GM12878 (cell line): ENCODE results near the gene HOXA2. TPM values are rescaled to one million over a fixed set of nuclear protein-coding genes. Genes with fewer than 3 reads are reported as not detected.
A peak's percentile ranks its signal among the peaks of the same experiment; 100 is the strongest.

ENCODE experiments used
- ASH2L ChIP-seq: fragments of 300-600, 200-600 bp; sonication (generic); IDR thresholded peaks from 2 replicates; pipeline ENCODE4 v1.6.1; 2017; ENCODE audit warnings: low read depth, mild to moderate bottlenecking, borderline replicate concordance
- ATF7 ChIP-seq: fragments of 450-650 bp; IDR thresholded peaks from 2 replicates; pipeline ENCODE4 v1.6.1; 2016; ENCODE audit warnings: low read depth, mild to moderate bottlenecking
- BRCA1 ChIP-seq: IDR thresholded peaks from 2 replicates; pipeline ENCODE4 v1.6.1; 2011; ENCODE audit warnings: low read depth, low read length, improper control_type of control experiment
- CHD4 ChIP-seq: fragments of 200-600 bp; sonication (generic); IDR thresholded peaks from 2 replicates; pipeline ENCODE4 v1.6.1; 2016; ENCODE audit warnings: mild to moderate bottlenecking
- FOS ChIP-seq: IDR thresholded peaks from 3 replicates; pipeline ENCODE4 v1.6.1; 2011; ENCODE audit warnings: borderline replicate concordance; ENCODE audit not compliant: insufficient read length; ENCODE audit errors: extremely low read depth
- NFXL1 ChIP-seq: fragments of 450-650 bp; IDR thresholded peaks from 2 replicates; pipeline ENCODE4 v1.6.1; 2017; ENCODE audit warnings: antibody characterized with exemption, mild to moderate bottlenecking, borderline replicate concordance
- NR2C2 ChIP-seq: IDR thresholded peaks from 2 replicates; pipeline ENCODE4 v1.6.1; 2011; ENCODE audit warnings: borderline replicate concordance, low read depth; ENCODE audit not compliant: control insufficient read depth, insufficient read length
- NR2F1 ChIP-seq: fragments of 450-650 bp; conservative IDR thresholded peaks from 2 replicates; pipeline ENCODE4 v1.6.1; 2017; ENCODE audit warnings: mild to moderate bottlenecking
- PML ChIP-seq: IDR thresholded peaks from 2 replicates; pipeline ENCODE4 v1.6.1; 2012; ENCODE audit warnings: low read length, inconsistent platforms
- RAD21 ChIP-seq: IDR thresholded peaks from 2 replicates; pipeline ENCODE4 v1.6.1; 2011; ENCODE audit warnings: mild to moderate bottlenecking, low read depth, low read length, moderate library complexity; ENCODE audit not compliant: insufficient read depth
- RCOR1 ChIP-seq: conservative IDR thresholded peaks from 2 replicates; pipeline ENCODE4 v1.6.1; 2012; ENCODE audit warnings: low read depth, low read length, improper control_type of control experiment
- SMC3 ChIP-seq: IDR thresholded peaks from 2 replicates; pipeline ENCODE4 v1.6.1; 2011; ENCODE audit warnings: low read length, improper control_type of control experiment, borderline replicate concordance
- SP1 ChIP-seq: IDR thresholded peaks from one replicate; pipeline ENCODE4 v1.6.1; 2011; ENCODE audit warnings: low read depth, low read length
- SRF ChIP-seq, 2 experiments: IDR thresholded peaks; 2 replicates each; pipeline ENCODE4 v1.6.1; 2011; ENCODE audit warnings: low read depth in 2 of 2, low read length in 2 of 2, mild to moderate bottlenecking in 1 of 2, moderate library complexity in 1 of 2
- TAF1 ChIP-seq: IDR thresholded peaks from 2 replicates; pipeline ENCODE4 v1.6.1; 2011; ENCODE audit warnings: mild to moderate bottlenecking, low read depth, low read length, borderline replicate concordance
- YBX1 ChIP-seq: fragments of 450-650 bp; IDR thresholded peaks from 2 replicates; pipeline ENCODE4 v1.6.1; 2016; ENCODE audit warnings: antibody characterized with exemption
- polyA plus RNA-seq, 11 experiments: library from polyadenylated mRNA; depleted of rRNA in 4 of 11; unstranded in 6 of 11; stranded (reverse) in 5 of 11; fragments of >200 nt; fragmentation: Nextera tagmentation in 4 of 11; fragmentation: Illumina TruSeq in 1 of 11; extraction: Ambion mirVana in 4 of 11; extraction: Trizol in 1 of 11; gene quantifications; 1 replicate in 1 of 11; 2 replicates in 10 of 11; pipeline versions ENCODE4 v1.2.1 to v1.2.3, GENCODE V29; 2011 to 2016; ENCODE audit warnings: inconsistent platforms in 2 of 11, missing spikeins in 2 of 11, low read depth in 1 of 11
- total RNA-seq, 4 experiments: library from RNA; depleted of rRNA in 3 of 4; stranded (reverse); fragments of >200 nt in 3 of 4; fragmentation: Illumina TruSeq in 1 of 4; extraction: Trizol in 1 of 4; gene quantifications; 2 replicates each; pipeline versions ENCODE4 v1.2.1 to v1.2.3, GENCODE V29; 2013 to 2021
- TF ChIP-seq, protein P1 (sequence below): fragments of 450-650 bp; IDR thresholded peaks from 2 replicates; pipeline ENCODE4 v1.6.1; 2018; ENCODE audit warnings: mild to moderate bottlenecking, low read depth, moderate library complexity; ENCODE audit not compliant: partially characterized antibody
- TF ChIP-seq, protein P2 (sequence below): fragments of 450-650 bp; formaldehyde crosslinking; IDR thresholded peaks from 2 replicates; pipeline ENCODE4 v1.4.0; 2020; ENCODE audit warnings: mild to moderate bottlenecking, moderate library complexity
- TF ChIP-seq, protein P3 (sequence below): IDR thresholded peaks from 2 replicates; pipeline ENCODE4 v1.6.1; 2012; ENCODE audit warnings: mild to moderate bottlenecking, low read depth, low read length

Gene HOXA2
- total and polyA plus RNA-seq, 10 of the 15 experiments (the other 5 are each of a cell fraction or from before 2014, with no cell fraction given) = not detected

DNA sequence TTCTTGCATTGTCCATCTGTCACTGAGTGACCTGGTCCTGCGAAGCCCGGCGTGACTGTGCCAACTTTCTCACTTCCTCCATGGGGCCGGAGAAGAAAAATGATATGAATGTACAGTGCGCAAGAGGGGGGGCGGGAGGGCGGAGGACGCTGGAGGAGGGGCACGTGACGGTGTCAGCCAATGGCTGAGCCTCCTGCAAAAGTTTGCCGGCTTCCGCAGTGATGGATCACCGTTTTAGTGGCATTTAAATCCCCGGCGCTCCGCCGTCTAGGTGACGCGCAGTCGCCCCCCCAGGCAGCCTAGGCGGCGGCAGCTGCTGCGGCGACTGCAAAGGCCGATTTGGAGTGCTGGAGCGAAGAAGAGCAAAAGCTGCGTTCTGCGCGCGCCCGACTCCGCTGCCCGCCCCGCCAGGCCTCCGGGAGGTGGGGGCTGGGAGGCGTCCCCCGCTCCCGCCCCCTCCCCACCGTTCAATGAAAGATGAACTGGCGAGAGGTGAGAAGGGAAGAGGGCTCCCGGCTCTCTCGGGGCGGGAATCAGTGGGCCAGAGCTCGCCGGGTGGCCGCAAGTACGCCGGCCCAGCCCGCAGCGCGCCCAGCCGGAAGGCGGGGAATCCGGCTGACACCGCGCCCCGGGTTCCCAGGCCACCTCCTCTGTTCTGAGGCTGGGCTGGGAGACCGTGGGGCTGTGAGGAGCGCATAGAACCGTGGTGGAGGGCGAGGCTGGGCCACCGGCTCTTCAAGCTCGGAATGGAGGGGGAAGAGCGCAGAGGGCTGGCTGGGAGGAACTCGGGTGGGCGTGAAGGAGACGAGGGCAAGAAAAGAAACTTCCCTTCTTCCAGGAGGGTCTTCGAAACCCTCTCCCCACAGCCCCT is 6.4 kb downstream of the HOXA2 start, which contains the start of gene HOXA1 (continued):
- TF ChIP-seq, protein P1, sequence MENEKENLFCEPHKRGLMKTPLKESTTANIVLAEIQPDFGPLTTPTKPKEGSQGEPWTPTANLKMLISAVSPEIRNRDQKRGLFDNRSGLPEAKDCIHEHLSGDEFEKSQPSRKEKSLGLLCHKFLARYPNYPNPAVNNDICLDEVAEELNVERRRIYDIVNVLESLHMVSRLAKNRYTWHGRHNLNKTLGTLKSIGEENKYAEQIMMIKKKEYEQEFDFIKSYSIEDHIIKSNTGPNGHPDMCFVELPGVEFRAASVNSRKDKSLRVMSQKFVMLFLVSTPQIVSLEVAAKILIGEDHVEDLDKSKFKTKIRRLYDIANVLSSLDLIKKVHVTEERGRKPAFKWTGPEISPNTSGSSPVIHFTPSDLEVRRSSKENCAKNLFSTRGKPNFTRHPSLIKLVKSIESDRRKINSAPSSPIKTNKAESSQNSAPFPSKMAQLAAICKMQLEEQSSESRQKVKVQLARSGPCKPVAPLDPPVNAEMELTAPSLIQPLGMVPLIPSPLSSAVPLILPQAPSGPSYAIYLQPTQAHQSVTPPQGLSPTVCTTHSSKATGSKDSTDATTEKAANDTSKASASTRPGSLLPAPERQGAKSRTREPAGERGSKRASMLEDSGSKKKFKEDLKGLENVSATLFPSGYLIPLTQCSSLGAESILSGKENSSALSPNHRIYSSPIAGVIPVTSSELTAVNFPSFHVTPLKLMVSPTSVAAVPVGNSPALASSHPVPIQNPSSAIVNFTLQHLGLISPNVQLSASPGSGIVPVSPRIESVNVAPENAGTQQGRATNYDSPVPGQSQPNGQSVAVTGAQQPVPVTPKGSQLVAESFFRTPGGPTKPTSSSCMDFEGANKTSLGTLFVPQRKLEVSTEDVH = no peak
- no peak for TF ChIP-seq SMC3
- no peak for TF ChIP-seq TAF1
- TF ChIP-seq, protein P2, sequence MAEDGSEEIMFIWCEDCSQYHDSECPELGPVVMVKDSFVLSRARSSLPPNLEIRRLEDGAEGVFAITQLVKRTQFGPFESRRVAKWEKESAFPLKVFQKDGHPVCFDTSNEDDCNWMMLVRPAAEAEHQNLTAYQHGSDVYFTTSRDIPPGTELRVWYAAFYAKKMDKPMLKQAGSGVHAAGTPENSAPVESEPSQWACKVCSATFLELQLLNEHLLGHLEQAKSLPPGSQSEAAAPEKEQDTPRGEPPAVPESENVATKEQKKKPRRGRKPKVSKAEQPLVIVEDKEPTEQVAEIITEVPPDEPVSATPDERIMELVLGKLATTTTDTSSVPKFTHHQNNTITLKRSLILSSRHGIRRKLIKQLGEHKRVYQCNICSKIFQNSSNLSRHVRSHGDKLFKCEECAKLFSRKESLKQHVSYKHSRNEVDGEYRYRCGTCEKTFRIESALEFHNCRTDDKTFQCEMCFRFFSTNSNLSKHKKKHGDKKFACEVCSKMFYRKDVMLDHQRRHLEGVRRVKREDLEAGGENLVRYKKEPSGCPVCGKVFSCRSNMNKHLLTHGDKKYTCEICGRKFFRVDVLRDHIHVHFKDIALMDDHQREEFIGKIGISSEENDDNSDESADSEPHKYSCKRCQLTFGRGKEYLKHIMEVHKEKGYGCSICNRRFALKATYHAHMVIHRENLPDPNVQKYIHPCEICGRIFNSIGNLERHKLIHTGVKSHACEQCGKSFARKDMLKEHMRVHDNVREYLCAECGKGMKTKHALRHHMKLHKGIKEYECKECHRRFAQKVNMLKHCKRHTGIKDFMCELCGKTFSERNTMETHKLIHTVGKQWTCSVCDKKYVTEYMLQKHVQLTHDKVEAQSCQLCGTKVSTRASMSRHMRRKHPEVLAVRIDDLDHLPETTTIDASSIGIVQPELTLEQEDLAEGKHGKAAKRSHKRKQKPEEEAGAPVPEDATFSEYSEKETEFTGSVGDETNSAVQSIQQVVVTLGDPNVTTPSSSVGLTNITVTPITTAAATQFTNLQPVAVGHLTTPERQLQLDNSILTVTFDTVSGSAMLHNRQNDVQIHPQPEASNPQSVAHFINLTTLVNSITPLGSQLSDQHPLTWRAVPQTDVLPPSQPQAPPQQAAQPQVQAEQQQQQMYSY (CRISPR knock-in tag) = no peak
- TF ChIP-seq RAD21 = no peak
- no peak for TF ChIP-seq SP1
- TF ChIP-seq FOS = peak; percentile 6
- TF ChIP-seq PML = no peak
- TF ChIP-seq NR2F1 = no peak
- no peak for TF ChIP-seq NFXL1
- TF ChIP-seq BRCA1 = no peak
- TF ChIP-seq CHD4 = no peak
- TF ChIP-seq, protein P3, sequence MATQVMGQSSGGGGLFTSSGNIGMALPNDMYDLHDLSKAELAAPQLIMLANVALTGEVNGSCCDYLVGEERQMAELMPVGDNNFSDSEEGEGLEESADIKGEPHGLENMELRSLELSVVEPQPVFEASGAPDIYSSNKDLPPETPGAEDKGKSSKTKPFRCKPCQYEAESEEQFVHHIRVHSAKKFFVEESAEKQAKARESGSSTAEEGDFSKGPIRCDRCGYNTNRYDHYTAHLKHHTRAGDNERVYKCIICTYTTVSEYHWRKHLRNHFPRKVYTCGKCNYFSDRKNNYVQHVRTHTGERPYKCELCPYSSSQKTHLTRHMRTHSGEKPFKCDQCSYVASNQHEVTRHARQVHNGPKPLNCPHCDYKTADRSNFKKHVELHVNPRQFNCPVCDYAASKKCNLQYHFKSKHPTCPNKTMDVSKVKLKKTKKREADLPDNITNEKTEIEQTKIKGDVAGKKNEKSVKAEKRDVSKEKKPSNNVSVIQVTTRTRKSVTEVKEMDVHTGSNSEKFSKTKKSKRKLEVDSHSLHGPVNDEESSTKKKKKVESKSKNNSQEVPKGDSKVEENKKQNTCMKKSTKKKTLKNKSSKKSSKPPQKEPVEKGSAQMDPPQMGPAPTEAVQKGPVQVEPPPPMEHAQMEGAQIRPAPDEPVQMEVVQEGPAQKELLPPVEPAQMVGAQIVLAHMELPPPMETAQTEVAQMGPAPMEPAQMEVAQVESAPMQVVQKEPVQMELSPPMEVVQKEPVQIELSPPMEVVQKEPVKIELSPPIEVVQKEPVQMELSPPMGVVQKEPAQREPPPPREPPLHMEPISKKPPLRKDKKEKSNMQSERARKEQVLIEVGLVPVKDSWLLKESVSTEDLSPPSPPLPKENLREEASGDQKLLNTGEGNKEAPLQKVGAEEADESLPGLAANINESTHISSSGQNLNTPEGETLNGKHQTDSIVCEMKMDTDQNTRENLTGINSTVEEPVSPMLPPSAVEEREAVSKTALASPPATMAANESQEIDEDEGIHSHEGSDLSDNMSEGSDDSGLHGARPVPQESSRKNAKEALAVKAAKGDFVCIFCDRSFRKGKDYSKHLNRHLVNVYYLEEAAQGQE = no peak
- no peak for TF ChIP-seq RCOR1
- TF ChIP-seq YBX1 = no peak
- TF ChIP-seq ASH2L = no peak
- TF ChIP-seq SRF (IDR thresholded peaks at IDR 0.05; ENCODE audit: low read depth in 2 of 2, low read length in 2 of 2) = no peak
- TF ChIP-seq ATF7 = no peak
- no peak for TF ChIP-seq NR2C2
